SH-SY5Y (cell line): ENCODE results near the gene LDHA.

Experiments used
- GATA2 ChIP-seq: IDR thresholded peaks from 2 replicates; pipeline ENCODE4 v1.6.1; 2011; ENCODE audit warnings: mild to moderate bottlenecking, low read depth, low read length
- GATA3 ChIP-seq: IDR thresholded peaks from 2 replicates; pipeline ENCODE4 v1.6.1; 2011; ENCODE audit warnings: low read depth, mild to moderate bottlenecking, low read length, moderate library complexity

The LDHA gene

DNA sequence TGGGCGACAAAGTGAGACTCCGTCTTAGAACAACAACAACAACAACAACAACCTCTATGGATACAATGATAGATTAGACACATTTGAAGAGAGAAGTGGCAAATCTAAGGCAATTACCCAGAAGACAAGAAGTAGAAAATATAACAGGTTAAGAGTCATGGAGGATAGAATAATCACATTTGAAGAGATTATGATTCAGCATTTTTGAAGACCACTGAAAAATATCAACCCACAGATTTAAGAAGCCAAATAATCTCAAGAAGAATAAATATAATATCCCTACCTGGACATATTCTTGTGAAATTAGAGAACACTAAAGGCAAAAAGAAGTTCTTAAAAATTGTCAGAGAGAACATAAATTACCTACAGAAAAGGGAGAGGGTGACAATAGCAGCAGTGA lies 25.7 kb downstream of the LDHA start:
- TF ChIP-seq GATA2: no peak
- TF ChIP-seq GATA3: no peak

DNA sequence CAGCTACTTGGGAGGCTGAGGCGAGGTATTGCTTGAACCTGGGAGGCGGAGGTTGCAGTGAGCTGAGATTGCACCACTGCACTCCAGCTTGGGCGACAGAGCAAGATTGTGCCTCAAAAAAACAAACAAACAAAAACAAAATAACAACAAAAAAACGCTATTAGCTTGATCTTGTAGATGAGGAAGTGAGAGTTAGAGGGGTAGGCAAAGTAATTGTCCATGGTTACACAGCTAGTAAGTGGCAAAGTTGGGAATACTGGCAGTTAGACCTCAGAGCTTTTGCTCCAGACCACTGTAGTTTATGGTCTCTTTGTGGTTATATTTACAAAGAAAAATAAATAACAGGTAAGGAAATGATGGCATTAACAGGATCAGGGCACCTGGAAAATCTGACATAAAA lies 32.9 kb downstream of the LDHA start:
- TF ChIP-seq GATA3 (no peak), GATA2 (no peak)

DNA sequence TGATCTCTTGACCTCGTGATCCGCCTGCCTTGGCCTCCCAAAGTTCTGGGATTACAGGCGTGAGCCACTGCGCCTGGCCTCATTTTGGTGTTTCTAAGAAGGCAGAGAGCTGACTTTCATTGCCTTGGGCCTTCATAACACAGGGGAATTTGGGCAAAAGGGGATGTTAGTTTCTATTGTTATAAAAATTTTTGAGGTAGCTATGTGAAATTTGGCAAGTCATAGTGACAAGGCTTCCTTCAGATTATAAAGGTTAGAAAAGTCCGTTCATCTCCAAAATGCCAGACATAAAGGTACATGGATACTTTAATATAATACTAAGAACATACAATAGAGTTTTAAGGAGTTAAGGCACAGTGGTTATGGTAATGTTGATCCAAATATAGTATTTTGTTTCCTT lies 35.0 kb downstream of the LDHA start:
- TF ChIP-seq GATA3: no peak
- no peak for TF ChIP-seq GATA2

- TF ChIP-seq GATA2: no peak
- no peak for TF ChIP-seq GATA3
Observed at GRCh38 chr11:18438691-18439090, 44.3 kb downstream of the LDHA start.

DNA sequence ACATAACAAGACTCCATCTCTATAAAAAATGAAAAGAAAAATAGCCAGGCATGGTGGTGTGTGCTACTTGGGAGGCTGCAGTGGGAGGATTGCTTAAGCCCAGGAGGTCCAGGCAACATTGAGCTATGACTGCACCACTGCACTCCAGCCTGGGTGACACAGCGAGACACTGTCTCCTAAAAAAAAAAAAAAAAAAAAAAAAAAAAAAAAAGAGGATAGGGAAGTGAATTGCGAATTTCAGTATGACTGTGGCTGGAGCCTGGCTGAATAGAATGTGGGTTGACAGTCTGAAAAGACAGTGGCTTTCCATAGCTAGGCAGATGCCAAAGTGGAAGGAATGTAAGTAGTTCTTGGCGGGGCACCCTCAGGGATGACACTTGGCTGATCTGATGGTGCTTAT lies 54.9 kb downstream of the LDHA start:
- TF ChIP-seq GATA3: no peak

DNA sequence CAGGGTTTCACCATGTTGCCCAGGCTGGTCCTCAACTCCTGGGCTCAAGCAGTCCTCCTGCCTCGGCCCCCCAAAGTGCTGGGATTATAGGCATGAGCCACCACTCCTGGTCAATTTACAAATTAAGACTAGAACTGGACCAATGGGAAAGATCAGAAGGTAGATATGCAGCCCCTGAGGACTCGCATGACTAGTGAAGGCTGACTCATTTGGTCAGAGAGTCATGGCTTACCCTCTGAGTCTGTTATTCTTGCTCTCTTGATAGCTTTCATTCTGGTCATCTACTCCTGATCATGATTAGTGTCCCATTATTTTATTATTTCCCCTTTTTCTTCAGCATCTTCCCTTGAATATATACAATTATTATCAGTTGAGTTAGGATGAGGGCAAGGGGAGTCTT lies 58.6 kb downstream of the LDHA start:
- TF ChIP-seq GATA2 (0 out of 2 replicates have a peak, but pooled peaks have one; percentile 11), GATA3 (no peak)

DNA sequence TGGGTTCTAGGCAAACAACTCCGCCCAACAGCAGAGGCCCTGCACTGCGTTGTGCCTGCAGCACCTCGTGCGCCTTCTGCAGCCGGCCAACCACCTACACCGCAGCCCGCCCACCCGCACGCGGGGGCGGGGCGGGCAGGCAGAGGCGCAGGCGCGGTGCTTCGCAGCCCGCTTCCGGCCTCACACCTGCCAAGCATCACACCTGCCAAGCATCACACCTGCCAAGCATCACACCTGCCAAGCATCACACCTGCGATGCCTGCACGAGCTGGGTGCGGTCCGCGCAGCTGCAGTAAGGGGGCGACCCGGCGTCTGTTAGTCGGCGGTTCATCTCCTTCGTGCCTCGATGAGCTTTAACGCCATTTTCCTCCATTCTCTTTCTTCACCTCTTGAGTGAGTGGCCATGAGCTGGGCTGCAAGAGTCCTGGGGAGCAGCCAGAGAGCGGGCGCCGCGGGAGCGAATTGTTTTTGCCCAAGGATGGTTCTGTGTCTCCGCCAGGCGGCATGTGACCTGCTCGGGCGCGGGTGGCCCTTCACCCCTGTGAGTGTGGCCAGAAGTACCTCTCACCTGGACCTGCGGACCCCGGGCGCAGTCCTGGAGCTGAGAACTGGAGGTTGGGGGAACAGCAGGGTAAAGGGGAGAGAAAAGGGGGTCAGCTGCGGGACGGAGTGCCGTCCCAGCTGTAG lies 61.5 kb downstream of the LDHA start, which contains the start of gene LDHAL6A:
LDHAL6A (plus strand) TSS at position 171 of the 687 bp plus-strand sequence. CDS start 825 bp downstream, outside the sequence.
- no peak for TF ChIP-seq GATA3
- TF ChIP-seq GATA2: no peak

GRCh38 chr11:18457450-18457849 lies 63.1 kb downstream of the LDHA start:
- no peak for TF ChIP-seq GATA2
- TF ChIP-seq GATA3: no peak
